ENCODE data around the gene MAJIN.

DNA sequence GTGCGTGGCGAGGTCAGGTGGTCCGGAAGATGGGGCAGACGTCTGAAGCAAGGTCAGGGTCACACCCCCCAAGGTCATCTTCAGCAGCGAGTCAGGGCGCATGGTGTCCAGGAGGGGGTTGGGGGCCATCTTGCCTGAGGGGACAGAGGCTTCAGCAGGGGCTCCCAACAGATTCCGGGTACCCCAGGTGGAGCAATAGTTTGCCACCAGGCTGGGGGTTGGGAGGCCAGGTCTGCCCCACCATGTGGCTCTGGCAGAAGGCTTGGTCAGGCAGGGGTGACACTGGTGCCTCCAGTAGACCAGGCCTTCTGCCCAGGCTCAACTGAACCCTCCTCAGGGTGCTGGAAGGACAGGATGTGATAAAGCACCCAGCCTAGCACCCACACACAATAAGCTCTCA lies 60.8 kb downstream of the MAJIN start:
- TF ChIP-seq ZNF561 (tag by site-specific recombination; IDR thresholded peaks at IDR 0.05; ENCODE audit: borderline replicate concordance) (no peak), ZFHX2 (tag by site-specific recombination; conservative IDR thresholded peaks at IDR 0.05) (no peak), MZF1 (tag by site-specific recombination; IDR thresholded peaks at IDR 0.05; ENCODE audit: borderline replicate concordance) (no peak), GLI2 (tag by site-specific recombination; IDR thresholded peaks at IDR 0.05; ENCODE audit: borderline replicate concordance, low read depth) (no peak), ZBTB7A (tag by site-specific recombination; IDR thresholded peaks at IDR 0.05; ENCODE audit: low read depth) (no peak), ZNF248 (tag by site-specific recombination; IDR thresholded peaks at IDR 0.05) (no peak), ZNF426 (tag by site-specific recombination; IDR thresholded peaks at IDR 0.05) (no peak), GFI1B (tag by site-specific recombination; IDR thresholded peaks at IDR 0.05) (no peak), KLF7 (tag by site-specific recombination; IDR thresholded peaks at IDR 0.05; ENCODE audit: borderline replicate concordance) (no peak), ZNF501 (tag by site-specific recombination; IDR thresholded peaks at IDR 0.05) (no peak), REPIN1 (tag by site-specific recombination; IDR thresholded peaks at IDR 0.05; ENCODE audit: low read depth) (no peak), ZNF302 (tag by site-specific recombination; IDR thresholded peaks at IDR 0.05; ENCODE audit: low read depth) (no peak)
- TF ChIP-seq, protein P1, sequence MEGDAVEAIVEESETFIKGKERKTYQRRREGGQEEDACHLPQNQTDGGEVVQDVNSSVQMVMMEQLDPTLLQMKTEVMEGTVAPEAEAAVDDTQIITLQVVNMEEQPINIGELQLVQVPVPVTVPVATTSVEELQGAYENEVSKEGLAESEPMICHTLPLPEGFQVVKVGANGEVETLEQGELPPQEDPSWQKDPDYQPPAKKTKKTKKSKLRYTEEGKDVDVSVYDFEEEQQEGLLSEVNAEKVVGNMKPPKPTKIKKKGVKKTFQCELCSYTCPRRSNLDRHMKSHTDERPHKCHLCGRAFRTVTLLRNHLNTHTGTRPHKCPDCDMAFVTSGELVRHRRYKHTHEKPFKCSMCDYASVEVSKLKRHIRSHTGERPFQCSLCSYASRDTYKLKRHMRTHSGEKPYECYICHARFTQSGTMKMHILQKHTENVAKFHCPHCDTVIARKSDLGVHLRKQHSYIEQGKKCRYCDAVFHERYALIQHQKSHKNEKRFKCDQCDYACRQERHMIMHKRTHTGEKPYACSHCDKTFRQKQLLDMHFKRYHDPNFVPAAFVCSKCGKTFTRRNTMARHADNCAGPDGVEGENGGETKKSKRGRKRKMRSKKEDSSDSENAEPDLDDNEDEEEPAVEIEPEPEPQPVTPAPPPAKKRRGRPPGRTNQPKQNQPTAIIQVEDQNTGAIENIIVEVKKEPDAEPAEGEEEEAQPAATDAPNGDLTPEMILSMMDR (tag by site-specific recombination; IDR thresholded peaks at IDR 0.05): no peak

Data from HEK293 (cell line).